Body of pancreas (tissue), 4 donors: Measurements from ENCODE around the gene NPR2.

Experiments used
- CTCF ChIP-seq, 7 experiments: fragments of 450-650 bp in 4 of 7; fragments of 200-600 bp in 3 of 7; sonication (generic) in 3 of 7; IDR thresholded peaks; one replicate each; pipeline ENCODE4 v1.5.1; 2016 to 2019; ENCODE audit warnings: antibody characterized with exemption in 7 of 7
- POLR2A ChIP-seq, 3 donors: fragments of 450-650 bp; IDR thresholded peaks; one replicate each; pipeline ENCODE4 v1.6.1; 2016; ENCODE audit warnings: antibody characterized with exemption in 3 of 3, mild to moderate bottlenecking in 2 of 3

- no peak for TF ChIP-seq CTCF (IDR thresholded peaks at IDR 0.05)
- TF ChIP-seq POLR2A (IDR thresholded peaks at IDR 0.05), result no peak
Measured at GRCh38 chr9:35810122-35810521, 18.7 kb downstream of the NPR2 start.
